ENCODE measurements around the gene LIMA1.

The LIMA1 gene

DNA sequence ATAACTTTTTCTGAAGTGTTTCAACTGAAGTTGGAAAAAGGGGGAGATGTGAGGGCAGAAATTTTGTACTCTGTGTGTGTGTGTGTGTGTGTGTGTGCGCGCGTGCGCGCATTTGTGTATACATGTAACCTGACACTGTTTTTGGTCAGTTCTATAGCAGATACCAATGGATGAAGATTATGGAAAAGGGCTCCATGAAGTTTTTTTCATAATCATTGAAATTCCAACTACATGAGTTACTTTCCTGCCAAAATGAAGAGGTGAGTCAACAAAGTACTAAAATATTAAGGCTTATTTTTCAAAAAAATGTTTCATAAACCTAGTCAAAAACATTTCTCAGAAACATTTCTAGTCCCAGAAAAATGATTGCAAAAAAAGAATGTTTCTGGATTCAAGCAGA lies 90.4 kb downstream of the LIMA1 start:
- DNase-seq (ENCODE audit: low read depth, low spot score): no peak
- H3K27ac ChIP-seq: peak overlapping the region; percentile 31

- no peak for DNase-seq (ENCODE audit: low read depth, low spot score)
- peak overlapping the region; percentile 31 for H3K27ac ChIP-seq
Measured at GRCh38 chr12:50192236-50192635, 91.1 kb downstream of the LIMA1 start.

- no peak overlapping the region for H3K27ac ChIP-seq
- DNase-seq (ENCODE audit: low read depth, low spot score): no peak
Measured at GRCh38 chr12:50190859-50191258, 92.5 kb downstream of the LIMA1 start.

GRCh38 chr12:50188875-50189575 lies 94.3 kb downstream of the LIMA1 start:
- no peak for DNase-seq (ENCODE audit: low read depth, low spot score)
- H3K27ac ChIP-seq: peak overlapping the region; percentile 81

DNA sequence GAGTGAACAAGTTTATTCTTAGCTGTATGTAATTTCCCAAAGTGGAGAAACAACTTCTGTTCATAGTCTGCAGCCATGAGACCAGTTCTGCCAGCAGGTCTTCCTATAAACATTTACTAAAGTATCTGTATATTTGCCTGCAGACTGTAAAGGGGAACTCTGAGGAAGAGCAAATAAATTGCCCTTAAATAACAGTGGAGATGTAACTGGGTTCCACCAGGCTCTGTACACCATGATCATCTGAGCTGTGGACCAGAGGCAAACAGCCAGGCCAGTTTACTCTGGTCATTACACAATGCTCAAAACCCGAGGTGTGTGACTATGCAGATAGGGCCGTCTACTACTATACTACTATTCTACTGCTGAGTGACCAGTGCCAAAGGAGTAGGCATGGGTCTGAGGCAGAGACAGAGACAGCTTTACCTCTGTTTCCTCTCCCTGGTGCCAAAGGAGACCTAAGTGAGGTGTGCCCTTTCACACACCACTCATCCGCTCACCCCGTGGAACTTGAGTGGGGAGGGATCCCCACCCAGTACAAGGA lies 95.0 kb downstream of the LIMA1 start:
- peak overlapping the region; percentile 81 for H3K27ac ChIP-seq
- DNase-seq (ENCODE audit: low read depth, low spot score): no peak

- no peak for DNase-seq (ENCODE audit: low read depth, low spot score)
- peak overlapping the region; percentile 81 for H3K27ac ChIP-seq
Measured at GRCh38 chr12:50187084-50187900, 96.0 kb downstream of the LIMA1 start.

DNA sequence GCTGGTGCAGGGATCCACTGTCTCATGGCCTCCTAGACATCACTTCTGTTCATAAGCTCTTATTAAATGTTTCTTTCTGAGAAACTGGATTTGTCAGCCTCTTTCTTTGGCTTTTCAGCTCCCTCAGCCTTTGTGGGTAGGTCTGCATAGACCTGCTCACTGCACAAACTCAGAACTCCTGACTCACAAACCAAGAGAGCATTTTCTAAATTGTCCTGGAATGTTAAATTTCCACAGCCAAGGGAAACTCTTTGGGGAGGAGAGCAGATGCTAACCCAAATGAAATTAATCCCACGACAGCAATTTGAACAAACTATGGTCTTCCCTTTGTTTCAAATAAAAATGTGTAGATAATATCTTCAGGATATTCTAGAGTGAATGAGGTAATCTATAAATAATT lies 96.6 kb downstream of the LIMA1 start:
- DNase-seq (ENCODE audit: low read depth, low spot score): no peak
- peak overlapping the region; percentile 81 for H3K27ac ChIP-seq

GRCh38 chr12:50185970-50186663 lies 97.2 kb downstream of the LIMA1 start:
- DNase-seq (ENCODE audit: low read depth, low spot score): no peak
- H3K27ac ChIP-seq: peak overlapping the region; percentile 81

GRCh38 chr12:50185301-50185895 lies 97.9 kb downstream of the LIMA1 start:
- peak overlapping the region; percentile 81 for H3K27ac ChIP-seq
- no peak for DNase-seq (ENCODE audit: low read depth, low spot score)

GRCh38 chr12:50184261-50184660 lies 99.1 kb downstream of the LIMA1 start:
- DNase-seq (ENCODE audit: low read depth, low spot score): no peak
- peak overlapping the region; percentile 81 for H3K27ac ChIP-seq

GRCh38 chr12:50182461-50182860 lies 100.9 kb downstream of the LIMA1 start:
- peak overlapping the region; percentile 15 for H3K27ac ChIP-seq
- no peak for DNase-seq (ENCODE audit: low read depth, low spot score)

GRCh38 chr12:50181691-50182090 lies 101.6 kb downstream of the LIMA1 start:
- H3K27ac ChIP-seq: peak overlapping the region; percentile 15
- DNase-seq (ENCODE audit: low read depth, low spot score): no peak

DNA sequence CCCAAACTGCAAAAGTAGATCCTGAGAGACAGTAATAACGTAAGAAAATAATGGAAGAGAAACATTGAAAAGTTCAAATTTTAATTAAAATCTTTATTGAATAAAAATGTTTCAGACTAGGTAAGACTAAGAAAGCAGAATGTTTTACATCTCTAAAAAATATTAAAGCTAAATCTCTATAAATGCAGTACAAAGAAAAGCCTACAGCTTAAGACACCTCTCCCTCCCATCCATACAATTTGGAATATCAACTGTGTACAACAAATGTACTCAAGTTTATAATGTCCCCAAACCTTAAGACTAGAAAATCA lies 107.6 kb downstream of the LIMA1 start:
- no peak for DNase-seq (ENCODE audit: low read depth, low spot score)

DNA sequence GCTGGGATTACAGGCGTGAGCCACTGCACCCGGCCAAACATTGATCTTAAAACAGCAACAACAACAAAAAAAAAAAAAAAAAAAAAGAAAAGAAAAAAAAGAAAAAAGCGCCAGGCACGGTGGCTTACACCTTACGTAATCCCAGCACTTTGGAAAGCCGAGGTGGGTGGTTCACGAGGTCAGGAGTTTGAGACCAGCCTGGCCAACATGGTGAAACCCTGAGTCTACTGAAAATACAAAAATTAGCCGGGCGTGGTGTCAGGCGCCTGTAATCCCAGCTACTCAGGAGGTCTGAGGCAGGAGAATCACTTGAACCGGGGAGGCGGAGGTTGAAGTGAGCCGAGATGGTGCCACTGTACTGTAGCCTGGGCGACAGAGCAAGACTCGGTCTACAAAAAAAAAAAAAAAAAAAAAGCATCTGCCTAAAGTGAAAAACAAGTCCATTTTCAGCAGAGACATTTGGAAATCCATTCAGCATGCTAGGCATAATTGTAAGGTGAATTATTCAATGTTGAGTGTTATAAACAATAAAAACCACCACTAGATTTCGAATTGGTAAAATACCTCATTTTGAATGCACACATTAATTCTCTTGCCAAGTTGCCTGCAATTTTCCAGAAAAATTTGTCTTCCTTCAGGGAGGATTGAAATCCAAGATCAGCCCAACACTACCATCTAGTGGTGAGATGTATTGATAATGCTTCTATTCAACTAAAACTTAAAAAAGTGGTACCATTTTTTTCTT lies 108.2 kb downstream of the LIMA1 start:
- H3K27ac ChIP-seq: no peak overlapping the region
- DNase-seq (ENCODE audit: low read depth, low spot score): no peak

More for the DNA sequence above, 107.6 kb downstream of the LIMA1 start:
- no peak overlapping the region for H3K27ac ChIP-seq

DNA sequence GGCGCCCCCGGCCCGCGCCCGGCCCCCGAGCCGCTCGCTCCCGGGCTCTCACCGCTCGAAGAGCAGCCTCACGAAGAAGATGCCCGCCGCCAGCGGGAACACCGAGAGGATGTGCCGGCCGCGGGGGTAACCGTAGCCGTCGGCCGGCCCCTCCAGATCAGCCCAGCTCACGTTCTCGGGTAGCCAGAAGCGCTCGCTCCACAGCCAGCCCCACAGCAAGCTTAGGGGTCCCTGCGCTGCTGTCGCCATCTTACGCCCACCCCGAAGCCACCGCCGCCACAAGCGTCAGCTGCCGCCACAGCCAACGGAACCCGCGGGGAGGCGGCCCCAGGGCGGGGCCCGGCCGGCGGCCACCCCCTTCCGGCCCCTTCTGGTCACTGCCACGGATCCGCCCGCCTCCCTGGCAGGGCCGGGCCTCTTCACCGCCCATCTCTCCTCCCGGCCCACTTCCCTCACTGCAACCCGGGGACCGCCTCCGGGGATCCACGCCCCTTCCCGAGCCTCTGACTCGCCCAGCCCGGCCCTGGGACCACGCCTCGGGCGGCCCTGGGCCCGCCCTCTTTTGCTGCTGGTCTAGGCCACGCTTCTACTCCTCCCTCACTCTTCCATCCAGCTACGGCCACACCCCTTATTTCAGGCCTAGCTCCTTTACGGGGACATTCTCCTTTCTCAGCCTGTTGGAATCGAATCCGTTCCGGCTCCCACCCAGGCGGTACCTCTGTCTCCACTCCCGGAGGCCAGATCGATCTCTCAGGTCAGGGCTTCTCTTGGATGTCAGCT lies 116.1 kb downstream of the LIMA1 start, which contains the start of gene CERS5:
CERS5 (minus strand) TSS at position 321 of the 780 bp plus-strand sequence; CDS start at position 249, 72 bp downstream.
- DNase-seq (ENCODE audit: low read depth, low spot score): peak; percentile 87
- H3K27ac ChIP-seq: peak within 1 kb of the TSS; percentile 68

- DNase-seq (ENCODE audit: low read depth, low spot score): no peak
- H3K27ac ChIP-seq: peak overlapping the region; percentile 68
Measured at GRCh38 chr12:50166799-50167048, 116.6 kb downstream of the LIMA1 start.

DNA sequence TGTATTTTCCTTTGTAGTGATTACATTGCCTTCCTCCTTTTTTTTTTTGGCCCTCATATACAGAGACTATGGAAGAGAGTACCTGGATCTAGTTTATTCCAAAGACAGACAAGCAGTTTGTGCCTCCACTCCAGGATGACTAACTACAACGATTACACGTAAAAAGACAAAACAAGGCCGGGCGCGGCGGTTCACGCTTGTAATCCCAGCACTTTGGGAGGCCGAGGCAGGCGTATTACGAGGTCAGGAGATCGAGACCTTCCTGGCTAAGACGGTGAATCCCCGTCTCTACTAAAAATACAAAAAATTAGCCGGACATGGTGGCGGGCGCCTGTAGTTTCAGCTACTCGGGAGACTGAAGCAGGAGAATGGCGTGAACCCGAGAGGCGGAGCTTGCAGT lies 118.4 kb downstream of the LIMA1 start:
- H3K27ac ChIP-seq: no peak overlapping the region
- DNase-seq (ENCODE audit: low read depth, low spot score): no peak

- DNase-seq (ENCODE audit: low read depth, low spot score): no peak
- H3K27ac ChIP-seq: no peak overlapping the region
Measured at GRCh38 chr12:50162230-50162629, 121.1 kb downstream of the LIMA1 start.

DNA sequence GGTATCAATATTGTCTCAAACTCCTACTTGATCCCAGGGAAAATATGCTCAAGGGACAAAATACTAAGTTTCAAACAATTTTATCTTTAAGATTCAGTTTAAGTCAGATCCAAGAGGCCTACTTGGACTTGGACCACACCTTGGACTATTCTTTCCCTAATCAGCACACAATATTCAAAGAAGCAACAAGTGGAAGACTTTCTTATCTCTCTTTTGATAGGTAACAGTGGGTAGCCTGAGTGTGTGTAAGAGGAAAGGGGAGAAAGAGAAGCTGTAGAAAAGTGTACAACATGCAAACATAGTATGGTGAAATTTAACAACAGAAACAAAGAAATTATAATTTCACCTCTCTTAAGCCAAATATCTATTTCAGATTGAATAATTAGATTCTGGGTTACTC lies 122.7 kb downstream of the LIMA1 start:
- DNase-seq (ENCODE audit: low read depth, low spot score): no peak
- no peak overlapping the region for H3K27ac ChIP-seq
